Measurements from ENCODE around the gene DACH1.

DACH1 gene

GRCh38 chr13:71772361-71772760, 94.6 kb downstream of the DACH1 start:
- no peak for DNase-seq

GRCh38 chr13:71771144-71771543, 95.9 kb downstream of the DACH1 start:
- DNase-seq: no peak

- DNase-seq: no peak
Observed at GRCh38 chr13:71770710-71771109, 96.3 kb downstream of the DACH1 start.

- DNase-seq: no peak
Observed at GRCh38 chr13:71768881-71769280, 98.1 kb downstream of the DACH1 start.

- peak; percentile 74 for DNase-seq
Observed at GRCh38 chr13:71759651-71760511, 107.1 kb downstream of the DACH1 start.

GRCh38 chr13:71758828-71759227, 108.2 kb downstream of the DACH1 start:
- peak; percentile 38 for DNase-seq

- no peak for DNase-seq
Observed at GRCh38 chr13:71754407-71754974, 112.5 kb downstream of the DACH1 start.

GRCh38 chr13:71752775-71753513, 114.1 kb downstream of the DACH1 start:
- no peak for DNase-seq

- DNase-seq: peak; percentile 85
Observed at GRCh38 chr13:71751073-71751472, 115.9 kb downstream of the DACH1 start.

- DNase-seq: no peak
Observed at GRCh38 chr13:71730267-71730666, 136.7 kb downstream of the DACH1 start.

GRCh38 chr13:71729441-71729840, 137.6 kb downstream of the DACH1 start:
- DNase-seq: no peak

GRCh38 chr13:71727662-71728061, 139.3 kb downstream of the DACH1 start:
- DNase-seq: no peak

GRCh38 chr13:71727042-71727441, 140.0 kb downstream of the DACH1 start:
- no peak for DNase-seq

- DNase-seq: no peak
Observed at GRCh38 chr13:71722206-71722605, 144.8 kb downstream of the DACH1 start.

GRCh38 chr13:71721104-71721503, 145.9 kb downstream of the DACH1 start:
- DNase-seq: peak; percentile 43

GRCh38 chr13:71718931-71719330, 148.1 kb downstream of the DACH1 start:
- DNase-seq: no peak

- DNase-seq: no peak
Observed at GRCh38 chr13:71714802-71715375, 152.1 kb downstream of the DACH1 start.

- DNase-seq: peak; percentile 2
Observed at GRCh38 chr13:71712988-71713653, 153.9 kb downstream of the DACH1 start.

GRCh38 chr13:71704656-71705055, 162.3 kb downstream of the DACH1 start:
- DNase-seq: no peak

- DNase-seq: no peak
Observed at GRCh38 chr13:71703138-71703537, 163.9 kb downstream of the DACH1 start.

GRCh38 chr13:71702253-71702652, 164.8 kb downstream of the DACH1 start:
- DNase-seq: no peak

GRCh38 chr13:71701741-71702140, 165.3 kb downstream of the DACH1 start:
- no peak for DNase-seq

- DNase-seq: no peak
Observed at GRCh38 chr13:71699342-71699741, 167.7 kb downstream of the DACH1 start.

All from NCI-H1105 treated with DMSO at 0.1 percent for 48 hours (cell line).